ENCODE data around the gene MAP3K5.

DNA sequence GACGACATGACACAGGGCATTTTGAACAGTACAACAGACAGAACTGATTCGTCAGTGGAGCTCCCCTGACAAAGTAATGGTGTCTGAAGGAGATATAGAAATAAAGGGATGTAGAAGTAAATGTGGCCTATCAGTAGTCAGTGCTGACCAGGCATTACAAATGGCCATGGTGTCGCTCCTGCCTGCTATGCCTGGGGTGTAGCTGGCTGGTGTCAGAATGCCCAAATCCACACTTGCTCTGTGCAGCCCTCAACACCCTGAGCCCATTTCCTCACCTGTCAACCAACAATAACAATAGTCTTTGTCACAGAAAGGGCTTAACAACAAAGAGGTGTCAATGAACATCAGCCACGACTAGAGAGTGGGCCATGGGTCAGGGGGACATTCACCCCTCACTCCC, 53.2 kb downstream of the MAP3K5 start:
- no peak for TF ChIP-seq POLR2A (IDR thresholded peaks at IDR 0.05)
- no peak for TF ChIP-seq CTCF (IDR thresholded peaks at IDR 0.05)
